Activated CD4-positive, alpha-beta memory T cell treated with anti-CD3 and anti-CD28 coated beads for 36 hours (primary cell): Measurements from ENCODE around the gene BRD1. TPM values are rescaled to one million over a fixed set of nuclear protein-coding genes. Genes with fewer than 3 reads are reported as not detected.
A peak's percentile ranks its signal among the peaks of the same experiment; 100 is the strongest.
"Not testable (repeated sequence)": the region's sequence is repeated elsewhere in the genome, so short reads cannot be mapped to it uniquely, and the experiment has no call there.

Experiments used
- CTCF ChIA-PET: fragments of 350-600 bp; sonication (Branson Sonifier 250); formaldehyde crosslinking; loops from one replicate; lab custom pipeline; 2021; ENCODE audit warnings: antibody characterized with exemption, inconsistent platforms; lab: Charles Lee
- POLR2A ChIA-PET: fragments of 350-600 bp; sonication (Branson Sonifier 250); formaldehyde crosslinking; loops from one replicate; lab custom pipeline; 2021; ENCODE audit warnings: antibody characterized with exemption; lab: Charles Lee
- DNase-seq: peaks from one replicate; pipeline ENCODE4 v3.0.0-alpha.2; 2020
- H3K27ac Mint-ChIP-seq: one replicate; pipeline ENCODE4 v1.8.0; 2021; ENCODE audit warnings: mixed read lengths
- H3K27me3 Mint-ChIP-seq: one replicate; pipeline ENCODE4 v1.8.0; 2021; ENCODE audit warnings: mixed read lengths
- H3K36me3 Mint-ChIP-seq: one replicate; pipeline ENCODE4 v1.8.0; 2021; ENCODE audit warnings: mixed read lengths
- H3K4me1 Mint-ChIP-seq: one replicate; pipeline ENCODE4 v1.8.0; 2021; ENCODE audit warnings: low read depth, mixed read lengths
- H3K4me3 Mint-ChIP-seq: one replicate; pipeline ENCODE4 v1.8.0; 2021; ENCODE audit warnings: mild to moderate bottlenecking, mixed read lengths
- H3K9me3 Mint-ChIP-seq: one replicate; pipeline ENCODE4 v1.8.0; 2021; ENCODE audit warnings: mixed read lengths
- intact Hi-C: fragments of 100-400 bp; cut with micrococcal nuclease; formaldehyde crosslinking; loops from one replicate; pipeline ENCODE4 v1.15.1; 2023
- total RNA-seq, 2 experiments: library from RNA; stranded (reverse); gene quantifications; one replicate each; pipeline ENCODE4 v1.2.3, GENCODE V29; 2021

Gene BRD1
- total RNA-seq, 2 experiments from 2014 or later, result 27.5 to 30.2 TPM

DNA sequence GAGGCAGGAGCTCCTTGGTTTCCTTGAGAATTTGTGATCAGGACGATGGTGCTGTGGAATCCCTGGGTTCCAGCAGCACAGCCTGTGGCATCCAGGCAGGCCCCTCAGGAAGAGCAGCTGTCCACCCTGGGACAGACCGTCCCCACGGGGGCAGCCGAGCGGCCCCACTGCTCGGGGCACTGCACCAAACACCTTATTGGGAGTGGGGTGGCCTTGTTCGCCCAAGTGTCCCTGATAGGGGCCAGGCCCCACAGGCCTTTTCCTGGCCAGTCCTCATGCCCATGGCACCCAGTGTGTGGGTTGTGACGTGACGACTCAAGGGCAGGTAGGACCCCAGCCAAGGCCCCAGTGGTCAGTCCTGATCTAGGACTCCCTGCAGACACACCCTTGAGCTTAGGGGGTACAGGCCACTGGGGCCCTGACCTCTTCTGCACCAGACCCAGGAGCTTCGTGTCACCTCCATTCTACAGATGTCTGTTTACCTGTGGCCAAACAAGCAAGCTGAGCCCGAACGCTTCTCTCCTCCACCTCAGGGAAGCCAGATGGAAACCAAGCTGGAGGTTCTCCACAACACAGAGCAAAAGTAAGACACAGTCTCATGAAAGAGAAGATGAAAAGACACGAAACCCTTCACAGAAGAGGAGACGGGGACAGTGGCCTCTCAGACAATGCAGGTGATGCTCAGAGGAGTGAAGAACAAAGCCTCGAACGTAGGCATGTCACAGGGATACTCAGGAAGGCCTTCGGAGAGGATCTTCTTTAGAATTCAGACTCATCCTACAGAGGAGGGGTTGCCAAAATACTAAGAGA is 1.6 kb upstream of the BRD1 start:
- ChIA-PET POLR2A (interaction anchor here (1.1 to 1.6 kb wide), 6 partner anchors 9 to 107 kb away, joined by 3 to 5 read pairs (median 4); no protein-coding TSS in a partner anchor), CTCF (interaction anchor here (0.6 to 0.9 kb wide), 2 partner anchors 17 to 102 kb away, joined by 3 to 4 read pairs; no protein-coding TSS in a partner anchor)
- Mint-ChIP-seq H3K4me1 (peaks cover 52% of the 10 kb centered on the region), H3K36me3 (peaks cover 18% of the 10 kb centered on the region), H3K27me3 (no peaks in the 10 kb centered on the region), H3K9me3 (no peaks in the 10 kb centered on the region), H3K27ac (peak overlapping the region; percentile 91), H3K4me3 (peak overlapping the region; percentile 72)
- peak; percentile 29 for DNase-seq
- intact Hi-C loops, result no loop called here

DNA sequence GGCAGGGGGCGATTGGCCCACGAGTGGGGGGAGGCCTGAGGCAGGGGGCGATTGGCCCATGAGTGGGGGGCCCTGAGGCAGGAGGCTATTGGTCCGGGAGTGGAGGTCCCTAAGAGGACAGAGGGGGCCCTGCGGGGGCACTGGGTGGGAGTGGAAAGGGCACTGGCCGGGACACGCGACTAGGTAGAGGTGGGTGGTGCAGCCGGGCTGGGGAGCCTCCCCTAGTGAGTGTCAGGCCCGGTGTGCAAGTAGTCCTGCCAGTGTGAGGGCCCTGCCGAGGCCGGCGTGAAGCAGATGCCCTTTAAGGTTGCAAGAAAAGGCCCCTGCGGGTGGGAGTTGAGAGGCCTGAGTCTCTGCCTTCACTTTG is 909 bp upstream of the BRD1 start:
- ChIA-PET POLR2A (interaction anchor here (1.1 to 1.6 kb wide), 3 partner anchors 23 to 88 kb away, joined by 3 to 4 read pairs (median 3); no protein-coding TSS in a partner anchor), CTCF (no interaction called here)
- intact Hi-C loops, result no loop called here
- peaks cover 53% of the 10 kb centered on the region for H3K4me1 Mint-ChIP-seq
- H3K27me3 Mint-ChIP-seq, result no peaks in the 10 kb centered on the region
- peaks cover 24% of the 10 kb centered on the region for H3K36me3 Mint-ChIP-seq
- H3K9me3 Mint-ChIP-seq, result no peaks in the 10 kb centered on the region
- peak overlapping the region; percentile 91 for H3K27ac Mint-ChIP-seq
- H3K4me3 Mint-ChIP-seq, result peak overlapping the region; percentile 72
- peak; percentile 21 for DNase-seq

DNA sequence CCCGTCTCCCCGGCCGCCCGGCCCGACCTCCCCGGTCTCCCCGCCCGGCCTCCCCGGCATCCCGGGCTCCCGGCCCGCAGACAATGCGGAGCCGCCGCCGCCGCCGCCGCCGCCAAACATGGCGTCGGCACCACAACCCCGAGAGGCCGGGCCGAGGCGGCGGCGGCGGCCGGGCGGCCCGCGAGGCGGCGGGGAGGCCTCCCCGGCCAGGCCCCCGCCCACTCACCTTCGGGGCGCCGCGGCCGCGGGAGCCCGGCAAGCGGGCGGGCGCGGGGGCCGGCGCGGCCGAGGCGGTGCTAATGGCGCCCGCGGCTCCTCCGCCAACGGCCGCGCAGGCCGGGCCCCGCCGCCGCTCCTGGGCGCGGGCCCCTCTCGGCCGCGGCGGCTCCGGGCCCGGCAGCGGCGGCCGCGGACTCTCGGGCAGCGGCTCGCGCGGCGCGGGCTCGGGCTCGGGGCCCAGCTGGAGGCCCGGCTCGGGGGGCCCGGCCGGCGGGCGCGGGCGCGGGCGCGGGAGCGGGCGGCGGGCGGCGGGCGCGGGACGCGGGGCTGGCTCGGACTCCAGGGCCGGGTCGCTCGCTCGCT is 311 bp downstream of the BRD1 start:
- Mint-ChIP-seq H3K9me3 (no peaks in the 10 kb centered on the region), H3K27ac (peak overlapping the region; percentile 67), H3K36me3 (peaks cover 35% of the 10 kb centered on the region), H3K4me3 (peak overlapping the region; percentile 45), H3K27me3 (no peaks in the 10 kb centered on the region), H3K4me1 (peaks cover 58% of the 10 kb centered on the region)
- intact Hi-C loops, result no loop called here
- DNase-seq, result no peak
- ChIA-PET CTCF (no interaction called here), POLR2A (interaction anchor here (1.8 to 2.3 kb wide), 2 partner anchors 11 to 29 kb away, joined by 7 to 11 read pairs; no protein-coding TSS in a partner anchor)

DNA sequence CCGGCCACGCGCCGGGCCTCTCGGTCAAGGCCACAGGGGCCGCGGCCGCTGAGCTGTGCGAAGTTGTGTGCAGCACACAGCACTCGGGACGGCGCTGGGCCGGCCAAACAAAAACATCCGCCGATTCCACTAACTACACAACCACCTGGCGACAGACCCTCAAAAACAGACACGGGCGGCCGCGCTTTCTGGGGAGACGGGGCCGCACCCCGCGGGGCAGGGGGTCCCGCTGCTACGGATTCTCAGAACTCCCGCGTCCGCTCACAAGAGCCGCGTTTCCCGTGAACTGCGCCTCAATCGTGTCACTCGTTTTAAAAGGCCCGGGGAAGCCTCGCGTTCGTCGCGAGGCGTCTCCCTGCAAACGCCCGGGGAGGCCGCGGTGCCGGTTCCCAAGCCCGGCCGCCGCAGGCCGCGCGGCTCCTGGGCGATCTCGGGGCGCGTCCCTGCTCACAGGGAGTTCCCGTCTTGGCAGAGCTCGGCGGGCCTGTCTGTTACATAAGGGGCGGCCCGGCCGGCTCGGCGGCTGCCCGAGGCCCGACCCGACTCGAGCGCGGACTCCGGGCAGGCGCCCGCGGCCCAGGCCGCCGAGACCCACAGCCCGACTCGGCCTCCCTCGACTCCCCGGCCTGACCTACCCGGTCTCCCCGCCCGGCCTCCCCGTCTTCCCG is 936 bp downstream of the BRD1 start:
- Mint-ChIP-seq H3K4me3 (peak overlapping the region; percentile 90), H3K27ac (peak overlapping the region; percentile 92), H3K9me3 (no peaks in the 10 kb centered on the region), H3K36me3 (peaks cover 35% of the 10 kb centered on the region), H3K27me3 (no peaks in the 10 kb centered on the region), H3K4me1 (peaks cover 64% of the 10 kb centered on the region)
- ChIA-PET POLR2A (interaction anchor here (0.9 to 2.3 kb wide), 8 partner anchors 9 to 91 kb away, joined by 3 to 11 read pairs (median 4); partner anchors contain the start of gene ALG12), CTCF (interaction anchor here (1.7 kb wide), 1 partner anchor 59 kb away, joined by 6 read pairs; no protein-coding TSS in a partner anchor)
- intact Hi-C loops, result no loop called here
- peak; percentile 47 for DNase-seq

DNA sequence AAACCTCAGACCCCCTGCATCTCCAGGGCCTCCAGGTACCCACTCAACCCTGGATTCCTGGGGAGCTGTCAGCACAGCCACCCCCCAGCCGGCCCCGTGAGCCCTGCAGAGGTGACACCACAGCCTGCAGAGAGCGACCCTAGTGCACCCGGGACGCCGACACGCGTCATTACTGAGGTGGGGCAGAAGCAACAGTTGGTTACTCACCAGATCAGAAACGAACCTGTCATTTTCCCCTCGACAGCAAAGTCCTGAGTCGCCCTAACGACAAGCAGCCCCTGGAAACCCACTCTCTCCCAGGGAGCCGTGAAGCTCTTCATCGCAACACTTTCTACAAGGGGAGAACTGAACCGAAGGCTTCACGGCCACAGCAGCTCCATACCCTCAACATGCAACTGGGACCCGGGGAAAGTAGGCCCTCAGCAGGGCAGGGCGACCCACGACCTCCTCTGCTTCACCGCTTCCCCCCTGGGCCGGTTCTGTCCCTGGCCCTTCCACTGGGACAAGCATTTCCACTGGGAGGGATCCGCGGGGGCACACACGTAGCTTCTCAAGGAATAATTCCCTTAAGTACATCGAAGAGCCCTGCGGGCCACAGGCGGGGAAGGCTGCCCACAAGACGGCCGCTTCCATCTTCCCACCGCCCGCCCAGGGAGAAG is 1.6 kb downstream of the BRD1 start:
- ChIA-PET POLR2A (interaction anchor here (0.9 to 2.3 kb wide), 9 partner anchors 9 to 92 kb away, joined by 3 to 11 read pairs (median 4); partner anchors contain the start of gene ALG12), CTCF (interaction anchor here (1.7 kb wide), 1 partner anchor 58 kb away, joined by 6 read pairs; no protein-coding TSS in a partner anchor)
- Mint-ChIP-seq H3K36me3 (peaks cover 35% of the 10 kb centered on the region), H3K9me3 (no peaks in the 10 kb centered on the region), H3K4me1 (peaks cover 65% of the 10 kb centered on the region), H3K27me3 (no peaks in the 10 kb centered on the region), H3K4me3 (peak overlapping the region; percentile 90), H3K27ac (peak overlapping the region; percentile 92)
- DNase-seq, result peak; percentile 85
- intact Hi-C loops, result no loop called here

DNA sequence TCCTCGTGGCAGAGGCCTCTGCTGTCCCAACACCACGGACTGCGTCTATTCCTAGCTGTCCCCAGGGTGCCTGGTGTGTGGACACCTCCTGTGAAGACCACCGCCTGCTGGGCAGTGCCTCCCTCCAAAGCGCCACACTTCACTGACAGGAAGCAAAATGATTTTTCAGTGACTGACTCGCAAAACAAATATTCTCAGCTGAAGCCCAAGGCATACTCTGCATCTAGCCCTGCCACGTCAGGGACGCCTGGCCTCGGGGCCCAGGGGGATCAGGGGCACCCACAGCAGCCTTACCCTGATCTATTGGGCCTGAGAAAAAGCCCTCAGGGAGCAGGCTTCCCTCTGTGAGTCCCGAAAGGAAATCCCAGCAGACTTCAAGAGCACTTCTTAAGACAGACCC is 2.2 kb downstream of the BRD1 start:
- POLR2A ChIA-PET, result interaction anchor here (0.9 to 2.3 kb wide), 8 partner anchors 10 to 42 kb away, joined by 3 to 11 read pairs (median 4); no protein-coding TSS in a partner anchor
- Mint-ChIP-seq H3K4me1 (peaks cover 67% of the 10 kb centered on the region), H3K27ac (peak overlapping the region; percentile 92), H3K36me3 (peaks cover 41% of the 10 kb centered on the region), H3K27me3 (no peaks in the 10 kb centered on the region), H3K9me3 (no peaks in the 10 kb centered on the region), H3K4me3 (peak overlapping the region; percentile 90)
- CTCF ChIA-PET, result interaction anchor here (0.6 to 1.7 kb wide), 2 partner anchors 30 to 58 kb away, joined by 3 to 6 read pairs; no protein-coding TSS in a partner anchor
- intact Hi-C loops, result no loop called here
- DNase-seq, result no peak

DNA sequence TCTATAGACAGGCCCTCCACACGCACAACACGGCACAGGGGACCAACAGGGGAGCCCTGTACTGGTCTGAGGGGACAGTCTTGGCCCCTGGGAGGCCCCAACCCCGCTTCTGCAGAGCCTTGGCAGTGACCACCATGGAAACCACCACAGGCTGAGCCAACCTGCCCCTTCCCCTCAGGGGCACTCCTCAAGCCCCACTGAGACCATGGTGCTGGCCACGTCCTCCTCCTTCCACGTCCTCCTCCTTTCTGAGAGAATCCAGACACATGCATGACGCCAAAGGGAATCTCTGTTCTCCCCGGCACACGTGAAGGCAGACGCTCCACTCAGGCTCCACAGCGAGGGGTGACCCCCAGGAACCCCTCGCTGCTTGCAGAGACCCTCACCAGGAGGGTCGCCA is 2.7 kb downstream of the BRD1 start:
- POLR2A ChIA-PET, result interaction anchor here (1.2 to 2.3 kb wide), 2 partner anchors 31 to 42 kb away, joined by 3 to 11 read pairs; no protein-coding TSS in a partner anchor
- no peak overlapping the region for H3K27ac Mint-ChIP-seq
- H3K27me3 Mint-ChIP-seq, result no peaks in the 10 kb centered on the region
- peaks cover 44% of the 10 kb centered on the region for H3K36me3 Mint-ChIP-seq
- no peaks in the 10 kb centered on the region for H3K9me3 Mint-ChIP-seq
- no peak overlapping the region for H3K4me3 Mint-ChIP-seq
- no peak for DNase-seq
- peaks cover 67% of the 10 kb centered on the region for H3K4me1 Mint-ChIP-seq
- intact Hi-C loops, result no loop called here
- CTCF ChIA-PET, result interaction anchor here (0.6 to 1.7 kb wide), 2 partner anchors 30 to 57 kb away, joined by 3 to 6 read pairs; no protein-coding TSS in a partner anchor

DNA sequence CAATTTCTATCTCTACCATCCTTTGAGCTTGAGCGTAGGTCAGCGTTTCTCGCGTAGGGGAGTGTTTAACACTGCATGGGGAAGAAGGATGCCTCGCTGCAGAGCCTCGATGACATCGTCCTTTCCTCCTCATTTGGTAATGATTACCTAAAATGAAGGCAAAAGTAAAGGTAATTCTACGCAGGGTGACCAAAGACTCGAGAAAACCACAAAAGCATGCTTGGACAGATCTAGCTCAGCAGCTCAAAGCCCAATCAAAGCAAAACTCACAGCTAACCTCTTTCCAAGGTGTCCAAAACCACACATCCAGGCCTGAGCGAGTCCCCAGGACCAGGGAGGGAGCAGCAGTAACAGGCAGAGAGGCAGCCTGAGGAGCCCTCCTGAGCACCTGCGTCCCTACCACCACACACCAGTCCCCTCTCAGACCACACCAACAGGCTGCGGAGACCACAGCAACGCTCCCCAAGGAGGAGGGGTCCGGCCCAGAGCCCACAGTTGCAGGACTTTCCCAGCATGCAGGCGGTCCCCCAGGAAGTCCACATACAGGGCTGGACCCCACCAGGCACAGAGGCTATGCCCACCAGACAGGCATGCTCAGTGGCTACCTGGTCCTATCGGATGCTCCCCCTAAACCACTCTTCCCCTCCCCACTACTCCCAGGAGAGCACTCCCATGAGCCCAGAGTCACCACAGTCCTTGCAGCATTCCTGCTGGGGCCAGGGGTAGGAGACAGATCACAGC is 3.3 kb downstream of the BRD1 start:
- Mint-ChIP-seq H3K9me3 (no peaks in the 10 kb centered on the region), H3K4me3 (peak overlapping the region; percentile 24), H3K4me1 (peaks cover 61% of the 10 kb centered on the region), H3K36me3 (peaks cover 44% of the 10 kb centered on the region), H3K27me3 (no peaks in the 10 kb centered on the region), H3K27ac (peak overlapping the region; percentile 15)
- POLR2A ChIA-PET, result no interaction called here
- CTCF ChIA-PET, result no interaction called here
- intact Hi-C loops, result no loop called here
- DNase-seq, result no peak

DNA sequence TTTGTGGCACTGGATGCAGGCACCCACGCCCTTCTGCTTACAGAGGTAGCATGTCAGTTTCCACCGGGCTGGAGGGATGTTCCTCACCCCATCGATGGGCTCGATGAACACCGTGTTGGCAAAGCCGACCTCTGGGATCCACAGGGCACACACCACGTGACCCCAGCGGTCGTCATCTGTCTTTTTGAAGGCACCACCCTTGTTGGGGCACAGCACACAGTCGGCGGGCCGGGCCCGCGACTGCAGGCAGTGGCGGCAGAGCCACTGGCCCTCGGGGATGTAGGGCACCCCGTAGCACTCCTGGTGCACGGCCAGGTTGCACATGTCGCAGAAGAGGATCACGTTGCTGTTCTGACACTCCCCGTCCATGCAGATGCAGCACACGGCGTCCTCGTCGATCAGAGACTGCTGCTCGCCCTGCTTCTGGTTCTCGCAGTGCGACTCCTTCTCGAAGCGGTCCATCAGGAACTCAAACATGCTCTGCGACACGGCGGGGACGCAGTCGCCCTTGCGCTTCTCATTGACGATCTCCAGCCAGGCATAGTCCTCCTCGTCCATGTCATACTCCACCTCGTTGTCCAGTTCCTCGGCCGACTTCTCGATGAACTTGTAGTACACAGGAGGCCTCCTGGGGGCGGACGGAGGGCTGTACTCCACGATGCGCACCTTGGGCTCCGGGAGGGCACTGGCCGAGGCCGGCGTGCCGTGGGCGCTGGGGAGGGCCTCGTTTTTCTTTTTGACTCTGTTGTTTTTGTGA is 4.2 kb downstream of the BRD1 start:
- no peak overlapping the region for H3K27ac Mint-ChIP-seq
- POLR2A ChIA-PET, result no interaction called here
- H3K27me3 Mint-ChIP-seq, result no peaks in the 10 kb centered on the region
- no peak overlapping the region for H3K4me3 Mint-ChIP-seq
- CTCF ChIA-PET, result no interaction called here
- no peaks in the 10 kb centered on the region for H3K9me3 Mint-ChIP-seq
- H3K36me3 Mint-ChIP-seq, result peaks cover 48% of the 10 kb centered on the region
- H3K4me1 Mint-ChIP-seq, result peaks cover 55% of the 10 kb centered on the region
- intact Hi-C loops, result no loop called here
- DNase-seq, result no peak

DNA sequence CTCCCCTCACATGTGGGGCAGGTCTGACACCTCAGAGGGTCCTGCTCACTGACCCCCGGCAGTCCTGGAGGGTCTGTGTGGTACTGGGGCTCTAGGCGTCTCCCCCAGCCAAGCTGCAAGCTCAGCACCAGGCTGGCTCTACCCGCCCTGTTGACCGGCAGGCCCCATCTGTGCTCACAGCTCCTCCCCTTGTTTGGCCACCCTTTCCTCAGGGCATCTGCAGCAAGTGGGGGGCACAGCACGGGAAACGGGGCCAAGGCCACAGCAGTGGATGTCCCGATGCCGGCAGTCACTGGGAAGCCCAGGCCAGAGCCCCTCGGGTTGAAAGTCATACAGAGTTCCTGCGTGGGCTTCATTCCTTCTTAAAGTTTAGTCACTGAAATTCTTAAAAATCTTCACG is 5.9 kb downstream of the BRD1 start:
- H3K4me3 Mint-ChIP-seq, H3K27ac Mint-ChIP-seq, POLR2A ChIA-PET, CTCF ChIA-PET, H3K9me3 Mint-ChIP-seq, DNase-seq, H3K27me3 Mint-ChIP-seq, intact Hi-C loops: not testable (repeated sequence)
- Mint-ChIP-seq H3K4me1 (peaks cover 72% of the 10 kb centered on the region), H3K36me3 (peaks cover 60% of the 10 kb centered on the region)
